ENCODE results near the gene C10orf120.

Gene C10orf120

DNA sequence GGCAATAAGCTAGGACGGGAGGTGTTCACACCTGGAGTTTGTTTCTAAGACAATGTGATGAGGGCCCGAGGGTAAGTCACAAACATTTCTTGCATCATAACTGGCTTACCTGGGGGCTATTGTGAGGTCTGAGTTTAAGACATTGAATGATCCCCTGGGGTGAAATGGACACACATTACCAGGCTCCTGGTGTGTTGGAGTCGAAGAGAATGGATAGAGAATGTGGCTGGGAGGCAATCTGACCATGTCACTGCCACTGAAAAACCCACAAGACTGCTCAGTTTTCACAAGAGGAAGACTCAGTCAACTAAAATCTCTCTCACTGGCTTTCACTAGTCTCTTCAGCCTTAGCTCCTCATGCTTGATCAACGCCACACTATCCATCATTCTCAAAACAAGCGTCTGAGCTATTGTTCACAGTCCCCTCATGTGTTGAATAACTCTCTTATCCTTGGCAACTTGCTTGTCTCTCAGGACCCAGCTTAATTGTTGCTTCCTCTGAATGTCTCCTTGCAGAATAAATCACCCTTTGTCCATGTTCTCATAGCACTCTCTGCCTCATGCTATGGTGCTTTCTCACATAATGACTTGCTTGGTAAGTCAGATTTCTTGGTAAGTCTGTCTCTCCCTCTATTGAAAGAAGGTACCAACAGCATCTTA lies at the start of gene C10orf120:
Gene C10orf120, minus strand, starts transcription at position 51 of the 660 bp plus-strand sequence. CDS start 56 bp downstream, outside the sequence.
- DNase-seq, result no peak

DNA sequence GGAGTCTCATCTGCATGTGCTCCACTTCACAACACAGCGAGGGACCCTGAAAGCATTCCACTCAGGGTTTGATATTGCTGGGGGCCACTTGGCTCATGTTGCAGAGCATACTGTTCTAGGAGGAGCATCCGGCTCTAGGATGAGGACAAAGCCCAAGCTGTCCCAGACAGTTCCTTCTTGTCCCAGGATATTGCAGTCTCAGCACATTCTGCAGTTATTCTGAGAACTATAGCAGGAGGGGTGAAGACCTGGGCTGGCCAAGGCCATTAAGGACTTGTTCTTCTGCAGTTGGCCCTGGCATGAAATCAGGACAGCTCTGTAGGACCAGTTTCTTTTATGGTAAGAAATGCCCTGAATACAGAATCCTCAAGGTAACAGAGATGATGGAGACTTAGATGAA lies 48.9 kb upstream of the C10orf120 start:
- DNase-seq, result no peak

DNA sequence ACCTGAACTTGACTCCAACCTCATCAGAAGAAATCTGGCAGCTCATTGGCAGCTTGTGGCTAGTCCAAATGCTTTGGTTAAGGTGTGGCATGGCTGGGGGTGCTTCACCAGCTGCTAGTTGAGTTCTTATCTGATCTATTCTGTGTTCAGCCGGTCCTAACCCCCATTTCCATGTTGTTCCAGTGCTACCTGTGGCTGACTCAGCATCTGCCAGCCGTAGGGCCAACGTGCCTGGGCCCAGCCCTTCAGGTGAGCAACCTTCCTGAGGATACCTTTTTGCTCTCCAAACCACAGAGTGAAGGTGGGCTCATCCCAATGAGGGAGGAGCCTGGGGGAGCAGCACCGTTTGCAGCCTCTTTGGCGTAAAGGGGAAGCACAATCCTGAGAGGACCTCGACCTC lies 46.8 kb upstream of the C10orf120 start:
- no peak for DNase-seq

DNA sequence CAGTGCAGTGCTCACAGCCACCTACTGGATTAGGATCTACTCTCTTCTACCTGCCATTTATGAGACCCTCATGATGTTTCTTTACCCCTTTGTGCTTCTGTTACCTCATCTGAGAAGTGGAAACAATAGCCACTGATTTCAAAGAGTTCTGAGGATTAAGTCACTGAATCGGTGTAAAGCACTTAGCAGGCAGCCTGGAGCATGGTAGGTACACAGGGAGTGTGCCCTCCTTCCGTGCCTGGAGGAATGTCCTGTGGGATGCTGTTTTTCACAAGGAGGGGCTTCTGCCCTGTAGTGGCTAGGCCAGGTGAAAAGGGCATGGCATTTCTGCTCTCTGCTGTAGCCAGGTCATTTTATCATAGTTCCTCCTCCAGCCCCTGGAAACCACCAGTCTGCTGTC lies 44.6 kb upstream of the C10orf120 start:
- DNase-seq, result no peak

DNA sequence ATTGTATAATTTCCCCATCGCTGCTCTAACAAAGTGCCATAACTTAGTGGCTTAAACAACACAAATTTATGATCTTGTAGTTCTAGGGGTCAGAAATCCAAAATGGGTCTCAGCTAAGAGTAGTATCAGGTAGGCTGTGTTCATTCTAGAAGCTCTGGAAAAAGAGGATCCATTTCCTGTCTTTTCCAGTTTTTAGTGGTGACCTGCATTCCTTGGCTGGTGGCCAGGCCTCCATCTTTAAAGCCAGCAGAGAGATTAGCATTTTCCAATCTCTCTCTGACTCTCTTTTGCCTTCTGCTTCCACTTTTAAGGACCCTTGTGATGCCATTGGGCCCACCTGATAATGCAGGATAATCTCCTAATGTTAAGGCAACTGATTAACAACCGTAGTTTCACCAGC lies 41.0 kb upstream of the C10orf120 start:
- DNase-seq, result no peak

DNA sequence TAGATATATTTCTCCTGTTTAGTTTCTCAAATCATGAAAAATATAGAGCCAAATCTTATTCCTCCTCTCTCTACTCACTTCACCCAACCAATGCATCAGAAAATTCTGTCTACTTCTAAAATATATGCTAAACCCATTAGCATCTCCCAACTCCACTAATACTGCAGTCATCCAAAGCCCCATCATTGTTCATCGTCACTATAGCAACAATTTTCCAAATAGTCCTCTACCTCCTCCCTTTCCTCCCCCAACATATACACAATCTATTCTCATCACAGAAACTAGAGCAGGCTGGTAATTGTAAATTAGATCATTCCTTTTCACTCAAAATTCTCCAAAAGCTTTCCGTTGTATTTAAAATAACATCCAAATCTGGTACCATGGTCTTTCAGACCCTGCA lies 38.4 kb upstream of the C10orf120 start:
- DNase-seq, result no peak

DNA sequence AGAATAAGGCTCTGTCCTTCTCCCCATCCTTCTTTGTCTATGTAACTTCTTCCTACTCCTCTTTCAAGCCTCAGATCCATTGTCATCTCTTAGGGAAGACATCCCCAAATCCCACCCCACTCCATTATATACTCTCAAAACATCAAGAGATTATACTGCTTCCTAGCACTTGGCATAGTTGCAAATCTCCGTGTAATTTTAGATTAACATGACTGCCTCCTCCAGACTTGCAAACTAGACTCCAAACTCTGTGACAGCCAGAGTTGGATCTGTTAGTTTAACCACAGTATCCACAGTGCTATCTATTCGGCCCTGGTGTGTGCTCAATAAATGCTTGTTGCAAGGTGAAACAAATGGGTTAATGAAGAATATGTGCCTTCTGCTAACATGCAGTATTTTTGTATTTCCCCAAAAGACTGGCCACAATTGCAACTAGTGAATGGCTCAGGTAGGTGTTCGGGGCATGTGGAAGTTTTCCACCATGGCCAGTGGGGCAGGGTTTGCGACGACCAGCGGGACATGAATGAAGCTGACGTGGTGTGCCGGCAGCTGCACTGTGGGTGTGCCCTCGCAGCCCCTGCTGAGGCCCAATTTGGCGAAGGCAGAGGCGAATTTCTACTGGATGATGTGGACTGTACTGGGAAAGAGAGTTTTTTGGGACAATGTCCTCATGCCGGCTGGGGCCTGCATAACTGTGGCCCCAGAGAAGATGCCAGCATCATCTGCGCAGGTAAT lies 34.5 kb upstream of the C10orf120 start:
- no peak for DNase-seq

DNA sequence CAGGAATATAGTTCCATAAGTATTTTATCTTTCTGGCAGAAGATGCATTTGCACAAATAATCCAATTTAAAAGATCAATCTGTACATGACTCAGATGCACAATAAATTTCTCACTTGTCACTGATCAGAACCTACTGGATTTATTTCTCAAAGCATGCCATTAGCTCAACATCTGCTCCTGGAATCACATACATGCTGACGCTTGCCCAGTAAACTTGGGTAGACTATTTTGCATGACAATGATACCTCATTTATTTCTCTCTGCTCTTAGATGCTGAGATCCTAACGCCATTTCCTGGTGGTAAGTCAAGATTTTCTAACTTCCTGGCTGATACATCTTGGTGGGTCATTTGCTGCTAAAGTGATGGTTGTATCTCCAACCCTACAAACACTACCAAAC lies 33.8 kb upstream of the C10orf120 start:
- no peak for DNase-seq

DNA sequence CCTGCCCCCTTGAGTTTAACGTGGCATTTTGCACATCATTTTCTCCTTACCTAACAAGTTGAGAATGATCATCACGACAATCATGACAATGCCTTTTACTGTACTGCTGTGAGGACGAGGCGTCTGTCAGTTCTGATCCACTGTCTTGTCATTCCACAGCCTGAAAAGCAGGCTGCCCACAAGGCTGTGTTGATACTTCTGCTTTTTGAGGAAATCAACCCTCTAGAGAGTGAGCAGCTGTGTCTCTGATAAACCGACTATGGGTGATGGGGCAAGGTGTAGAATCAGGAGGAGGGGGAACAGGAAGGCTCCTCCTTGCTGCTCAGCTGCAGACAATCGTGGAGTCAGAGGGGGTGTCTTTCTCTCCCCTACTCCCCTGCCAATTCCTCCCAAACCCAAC lies 30.6 kb upstream of the C10orf120 start:
- no peak for DNase-seq

DNA sequence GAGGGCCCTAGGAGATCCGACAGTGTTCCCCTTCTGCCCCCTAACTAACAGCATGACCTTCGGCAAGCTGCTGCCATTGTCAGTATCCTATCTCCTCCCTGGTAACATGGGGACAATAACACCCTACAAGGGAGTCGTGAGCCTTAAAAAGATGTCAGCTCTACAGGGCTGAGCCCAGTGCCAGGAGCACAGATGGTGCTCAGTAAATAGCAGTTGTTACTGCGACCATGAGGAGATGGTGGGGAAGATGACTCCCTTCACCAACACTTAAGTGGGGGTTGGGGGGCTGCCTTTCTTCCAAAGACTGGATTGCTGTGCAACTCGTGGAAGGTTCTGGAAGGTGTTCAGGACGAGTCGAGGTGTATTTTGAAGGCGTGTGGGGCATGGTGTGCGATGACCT lies 29.5 kb upstream of the C10orf120 start:
- DNase-seq, result no peak

DNA sequence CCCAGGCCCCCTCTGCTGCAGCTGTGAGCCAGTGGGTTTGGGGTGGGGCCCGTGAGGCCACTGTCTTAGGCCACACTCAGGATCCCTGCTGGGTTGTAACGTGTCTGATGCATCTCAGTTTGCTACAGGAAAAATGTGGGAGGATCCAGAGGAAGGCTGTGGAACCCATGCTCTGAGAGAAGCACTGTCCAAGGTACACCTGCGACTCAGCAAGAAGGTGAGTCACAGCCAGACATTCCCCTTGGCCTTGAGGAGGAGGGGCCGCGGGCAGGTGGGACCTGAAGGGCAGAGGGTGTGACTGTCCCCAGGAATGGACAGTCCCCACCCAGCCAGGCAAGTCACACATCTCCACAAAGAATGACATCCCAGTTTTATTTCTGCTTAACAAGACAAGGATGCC lies 27.8 kb upstream of the C10orf120 start:
- DNase-seq, result no peak

DNA sequence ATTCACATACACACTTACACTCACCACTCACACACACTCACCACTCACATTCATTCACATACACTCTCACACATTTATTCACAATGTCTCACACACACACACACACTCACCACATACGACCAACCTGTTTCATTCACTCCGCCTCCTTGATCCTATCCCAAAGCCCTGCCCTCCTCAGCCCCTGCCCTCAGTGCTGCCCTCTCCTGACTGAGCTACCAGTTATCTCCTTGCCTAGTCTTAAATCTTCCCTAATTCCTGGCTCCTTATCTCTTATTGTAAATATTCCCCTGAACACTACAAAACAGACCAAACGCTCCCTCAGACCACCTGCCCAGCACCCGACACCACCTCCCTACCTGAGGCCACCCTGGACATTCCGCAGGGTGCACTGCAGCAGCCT lies 26.1 kb upstream of the C10orf120 start:
- no peak for DNase-seq

DNA sequence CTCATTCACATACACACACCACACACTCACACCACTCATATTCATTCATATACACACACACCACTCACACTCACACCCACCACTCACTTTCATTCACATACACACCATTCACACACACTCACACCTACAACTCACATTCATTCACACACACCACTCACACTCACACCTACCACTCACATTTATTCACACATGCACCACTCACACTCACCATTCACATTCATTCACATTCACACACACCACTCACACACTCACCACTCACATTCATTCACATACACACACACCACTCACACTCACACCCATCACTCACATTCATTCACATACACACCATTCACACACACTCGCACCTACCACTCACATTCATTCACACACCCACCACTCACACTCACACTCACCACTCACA lies 25.4 kb upstream of the C10orf120 start:
- no peak for DNase-seq

DNA sequence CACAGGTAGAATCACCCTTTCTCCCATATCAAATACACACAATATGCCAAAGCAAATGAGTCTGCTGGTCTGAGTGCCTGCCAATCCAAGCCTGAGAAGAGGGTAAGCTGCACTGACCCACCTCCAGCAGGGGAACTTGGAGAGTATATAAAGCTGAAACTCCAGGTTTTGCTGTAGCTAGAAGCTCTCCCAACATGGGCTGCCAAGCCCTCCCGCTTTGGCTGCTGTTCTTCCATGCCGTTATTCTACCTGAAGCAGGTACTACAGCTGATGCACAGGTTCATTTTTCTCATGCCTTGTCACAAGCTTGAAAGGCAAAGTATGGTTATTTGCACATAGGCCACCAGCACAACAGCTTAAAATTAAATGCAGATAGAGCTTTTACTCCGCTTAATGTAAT lies 21.5 kb upstream of the C10orf120 start:
- no peak for DNase-seq

DNA sequence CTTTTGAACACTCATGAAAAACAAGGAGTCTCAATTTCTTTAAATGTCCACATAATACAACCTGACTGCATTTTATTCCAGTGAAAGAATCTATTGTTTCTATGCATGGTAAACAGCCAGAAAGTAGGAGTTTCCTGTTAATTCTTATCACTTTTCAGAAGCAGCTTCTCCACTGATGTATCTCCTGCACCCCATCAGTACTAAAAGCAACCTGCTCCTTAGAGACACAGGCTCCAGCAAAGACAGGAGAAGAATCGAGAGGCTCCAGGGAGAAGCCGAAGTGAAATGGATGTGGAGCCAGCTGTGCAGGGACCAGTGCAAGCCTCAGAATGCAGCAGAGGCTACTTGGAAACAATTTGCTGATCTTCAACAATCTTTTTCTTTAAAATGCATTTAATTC lies 16.4 kb upstream of the C10orf120 start:
- DNase-seq, result no peak

DNA sequence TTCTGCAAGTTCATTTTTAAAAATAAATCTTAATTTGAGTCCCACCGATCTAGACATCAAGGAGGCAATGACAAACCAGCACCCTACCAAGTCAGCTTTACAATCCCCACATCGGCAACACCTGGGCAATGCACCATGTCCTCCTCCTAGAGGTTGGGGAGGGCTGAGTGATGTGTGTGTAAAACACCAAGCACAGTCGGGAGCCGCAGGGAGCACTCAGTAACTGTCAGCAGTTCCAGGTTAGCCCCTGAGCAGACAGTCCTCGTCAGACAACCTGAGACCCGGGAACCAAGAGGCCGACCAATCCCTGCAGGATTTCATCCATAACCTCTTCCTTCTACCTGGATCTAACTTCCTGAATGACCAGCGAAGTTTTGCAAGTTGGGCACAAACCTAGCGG lies 15.9 kb upstream of the C10orf120 start:
- DNase-seq, result no peak

DNA sequence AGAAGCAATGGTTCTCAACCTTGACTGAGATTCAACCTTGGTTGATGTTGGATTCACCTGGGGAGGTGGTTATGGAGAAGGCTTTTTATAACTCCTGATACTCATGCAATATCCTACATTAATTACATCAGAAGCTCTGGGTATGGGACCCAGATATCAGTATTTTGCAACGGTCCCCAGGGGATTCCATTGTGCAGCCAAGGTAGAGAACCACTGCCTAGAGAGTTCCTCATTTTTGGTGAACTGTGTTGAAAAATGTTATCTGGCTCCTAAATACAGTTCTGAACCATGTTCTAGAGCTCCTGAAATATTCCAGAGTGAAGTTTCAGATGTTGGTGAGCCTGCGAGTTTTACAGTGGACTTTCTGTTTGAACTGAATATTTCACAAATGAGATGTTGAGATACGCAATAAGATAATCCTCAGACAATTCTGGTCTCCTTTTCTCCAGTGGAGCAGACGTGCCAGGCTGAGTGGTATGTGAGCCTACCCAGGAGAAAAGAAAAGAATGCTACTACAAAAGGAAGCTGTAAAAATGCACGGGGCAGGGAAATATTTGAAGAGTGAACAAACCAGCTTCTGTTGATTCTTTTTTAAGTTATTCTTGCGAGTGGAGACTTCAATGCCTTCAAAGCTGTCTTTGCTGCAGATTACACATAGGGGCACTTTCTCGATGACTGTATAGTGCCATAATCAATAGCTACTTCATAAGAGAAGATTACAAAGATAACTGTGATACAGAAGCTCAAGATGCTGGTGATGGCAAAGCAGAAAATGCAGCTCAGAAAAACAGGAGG lies 13.6 kb upstream of the C10orf120 start:
- no peak for DNase-seq

DNA sequence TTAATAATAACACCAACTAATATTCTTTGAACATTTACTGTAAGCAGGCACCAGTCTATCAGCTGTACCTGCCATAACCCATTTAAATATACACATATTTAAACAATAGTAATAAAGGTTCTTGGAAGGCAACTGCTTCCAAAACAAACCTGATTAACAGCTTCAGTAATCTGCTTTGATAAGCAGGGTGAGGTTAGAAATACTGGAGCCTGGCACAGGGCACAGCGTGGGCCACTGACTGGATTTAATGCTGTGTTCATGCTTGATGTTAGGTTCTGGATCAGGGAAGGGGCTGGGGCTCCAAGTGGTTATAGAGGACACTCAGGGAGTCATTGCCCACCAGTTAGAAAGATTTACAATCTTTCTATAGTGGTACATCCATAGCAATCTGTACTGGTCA lies 10.9 kb upstream of the C10orf120 start:
- DNase-seq, result no peak

DNA sequence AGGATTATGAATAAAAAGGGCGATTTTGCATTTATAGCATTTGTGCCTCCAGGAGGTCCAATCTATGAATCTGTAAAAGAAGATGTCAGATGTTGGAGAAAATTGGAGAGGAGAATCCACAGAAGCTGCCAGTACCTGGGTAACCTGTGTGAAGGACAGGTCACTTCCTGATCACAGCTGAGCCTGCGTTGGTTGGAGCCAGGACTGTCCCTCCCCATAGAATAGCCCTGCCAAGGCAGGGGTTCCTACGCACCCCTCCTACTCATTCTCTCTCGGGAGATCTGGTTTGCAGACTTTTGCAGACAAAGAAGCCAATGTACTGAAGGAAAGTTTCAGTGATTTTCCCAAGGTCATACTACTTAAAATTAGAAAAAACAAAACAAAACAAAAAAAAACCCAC lies 10.3 kb upstream of the C10orf120 start:
- no peak for DNase-seq

DNA sequence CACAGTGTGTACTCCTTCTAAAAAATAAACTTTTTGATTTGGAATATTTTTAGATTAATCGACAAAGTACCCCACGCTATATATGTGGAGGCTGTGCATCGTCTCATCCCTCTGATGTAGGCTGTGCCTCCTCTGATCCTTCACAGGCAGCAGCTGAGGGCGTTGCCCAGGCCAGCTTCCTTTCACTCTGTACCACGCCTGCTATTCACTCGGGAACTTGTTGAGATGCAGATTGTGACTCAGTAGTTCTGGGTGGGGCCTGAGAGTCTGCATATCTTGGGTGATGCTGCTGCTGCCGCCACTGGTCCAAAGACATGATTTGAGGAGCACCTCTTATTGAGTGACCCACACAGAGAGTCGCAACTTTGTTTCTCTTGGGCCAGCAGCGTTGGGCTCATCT lies 7.9 kb upstream of the C10orf120 start:
- no peak for DNase-seq

DNA sequence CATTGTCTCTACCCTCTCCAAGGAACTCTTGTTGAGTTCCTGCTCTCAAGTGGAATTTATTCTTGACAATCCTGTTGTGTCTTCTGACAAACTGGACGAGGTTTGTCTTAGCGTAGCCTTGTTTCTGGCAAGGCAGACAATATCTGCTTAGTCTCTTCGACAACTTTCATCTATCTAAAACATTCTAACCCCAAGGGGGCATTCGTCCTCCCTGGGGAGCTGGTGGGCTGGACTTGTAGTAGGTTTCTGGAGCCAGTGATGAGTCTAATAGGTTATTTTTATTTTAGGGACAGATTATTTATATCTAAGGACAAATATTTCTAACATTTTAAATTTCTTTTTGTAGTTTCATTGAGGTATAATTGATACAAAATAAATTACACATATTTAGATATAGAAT lies 7.3 kb upstream of the C10orf120 start:
- DNase-seq, result no peak

DNA sequence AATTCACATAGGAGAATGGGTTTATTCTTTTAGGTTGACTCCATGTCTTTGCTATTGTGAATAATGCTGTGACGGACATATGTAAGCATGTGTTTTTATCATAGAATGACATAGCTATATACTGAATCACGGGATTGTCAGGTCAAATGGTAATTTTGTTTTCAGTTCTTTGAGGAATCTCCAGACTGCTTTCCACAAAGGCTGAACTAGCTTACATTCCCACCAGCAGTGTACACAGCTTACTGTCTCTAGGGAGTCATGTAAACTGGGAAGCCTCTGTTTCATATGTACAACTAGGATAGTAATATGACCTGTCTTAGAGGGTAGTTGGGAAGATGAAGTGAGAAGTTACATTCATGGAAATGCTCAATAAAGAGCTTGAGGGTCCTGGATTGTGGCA lies 6.8 kb upstream of the C10orf120 start:
- DNase-seq, result no peak

DNA sequence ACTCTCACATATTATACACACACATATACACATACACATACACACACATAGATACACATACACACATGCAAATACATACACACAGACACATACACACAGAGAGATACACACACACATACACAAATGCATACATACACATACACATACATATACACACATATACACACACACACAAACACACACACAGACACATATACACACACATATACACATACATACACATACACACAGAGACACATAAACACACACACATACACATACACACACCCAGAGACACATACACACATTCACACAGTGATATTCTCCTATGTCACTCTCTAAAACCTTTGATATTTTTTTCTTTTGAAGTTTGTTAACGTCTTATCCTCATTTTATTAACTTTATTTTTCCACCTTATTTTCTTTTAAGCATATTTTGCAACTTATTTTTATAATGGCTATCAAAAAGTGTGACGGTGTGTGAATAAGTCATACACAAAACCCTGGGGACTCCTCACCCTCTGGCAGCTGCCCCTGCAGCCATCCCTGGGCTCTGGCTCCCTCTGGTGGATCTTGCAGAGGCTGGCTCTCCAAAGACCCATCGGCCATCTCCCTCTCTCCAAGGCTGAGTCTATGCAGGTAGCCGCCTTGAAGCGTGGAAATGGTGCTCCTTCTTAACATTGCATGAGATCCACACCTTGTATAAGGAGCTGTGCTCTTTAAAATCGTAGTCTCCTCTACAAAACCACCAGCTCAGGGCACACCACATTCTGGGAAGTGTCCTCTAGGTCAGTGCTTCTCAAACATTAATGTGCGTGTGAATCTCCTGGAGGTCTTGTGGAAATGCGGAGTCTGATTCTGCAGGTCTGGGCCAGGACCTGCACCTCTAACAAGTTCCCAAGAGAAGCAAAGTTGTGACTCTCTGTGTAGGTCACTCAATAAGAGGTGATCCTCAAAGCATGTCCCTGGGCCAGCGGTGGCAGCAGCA lies 4.1 kb upstream of the C10orf120 start:
- peak; percentile 5 for DNase-seq
